ENCODE results near the gene TSPAN11. TPM values are rescaled to one million over a fixed set of nuclear protein-coding genes. Genes with fewer than 3 reads are reported as not detected.

Gene TSPAN11
- total and polyA plus RNA-seq, 2 experiments from 2014 or later, result 0.51 to 1.9 TPM

GRCh38 chr12:30927222-30927611 lies 669 bp downstream of the TSPAN11 start:
- no peak for TF ChIP-seq EZH2phosphoT487 (IDR thresholded peaks at IDR 0.05; ENCODE audit: insufficient read depth, low read depth)
- no peak for TF ChIP-seq EZH2 (IDR thresholded peaks at IDR 0.05; ENCODE audit: insufficient read depth, poor library complexity, severe bottlenecking)
- Histone ChIP-seq H3K9me2 (ENCODE audit: insufficient read depth) (no peaks in the 10 kb centered on the region), H3K9ac (peak overlapping the region; percentile 60; the same call in 1 of the 2 replicates), H3K4me1 (ENCODE audit: insufficient read depth) (no peaks in the 10 kb centered on the region), H3F3A (ENCODE audit: insufficient read depth) (no peaks in the 10 kb centered on the region), H3K79me2 (ENCODE audit: insufficient read depth) (no peaks in the 10 kb centered on the region), H3K27ac (no peak overlapping the region), H3K36me3 (ENCODE audit: low read depth) (no peaks in the 10 kb centered on the region), H3K9me3 (ENCODE audit: low read depth) (no peaks in the 10 kb centered on the region), H3K4me2 (ENCODE audit: unreplicated experiment) (peak overlapping the region; percentile 82), H3K4me3 (no peak overlapping the region), H4K20me1 (ENCODE audit: insufficient read depth) (no peaks in the 10 kb centered on the region), H2AFZ (peak overlapping the region; percentile 84), H3K27me3 (replicated peaks; ENCODE audit: insufficient read depth) (no peaks in the 10 kb centered on the region)
- 82 to 84% methylated on average over 7 of the region's 7 CpGs for WGBS, 2 experiments (ENCODE audit: low coverage in 1 of 2, low lambda C conversion rate in 2 of 2, missing lambda C conversion rate in 2 of 2)
- in situ Hi-C loops (cut with MboI), result no loop called here
- DNase-seq, result peak; percentile 8

GRCh38 chr12:30928356-30929244 lies 2.1 kb downstream of the TSPAN11 start:
- TF ChIP-seq EZH2 (IDR thresholded peaks at IDR 0.05; ENCODE audit: insufficient read depth, poor library complexity, severe bottlenecking), result no peak
- no peak for TF ChIP-seq EZH2phosphoT487 (IDR thresholded peaks at IDR 0.05; ENCODE audit: insufficient read depth, low read depth)
- Histone ChIP-seq H2AFZ (no peak overlapping the region), H3K9me2 (ENCODE audit: insufficient read depth) (no peaks in the 10 kb centered on the region), H3K36me3 (ENCODE audit: low read depth) (no peaks in the 10 kb centered on the region), H3K4me1 (ENCODE audit: insufficient read depth) (no peaks in the 10 kb centered on the region), H3K27me3 (replicated peaks; ENCODE audit: insufficient read depth) (no peaks in the 10 kb centered on the region), H4K20me1 (ENCODE audit: insufficient read depth) (no peaks in the 10 kb centered on the region), H3K4me2 (ENCODE audit: unreplicated experiment) (no peak overlapping the region), H3K9me3 (ENCODE audit: low read depth) (no peaks in the 10 kb centered on the region), H3K4me3 (no peak overlapping the region), H3K27ac (no peak overlapping the region), H3F3A (ENCODE audit: insufficient read depth) (no peaks in the 10 kb centered on the region), H3K79me2 (ENCODE audit: insufficient read depth) (no peaks in the 10 kb centered on the region), H3K9ac (no peak overlapping the region)
- in situ Hi-C loops (cut with MboI), result no loop called here
- 80 to 81% methylated on average over 12 of the region's 12 CpGs for WGBS, 2 experiments (ENCODE audit: low coverage in 1 of 2, low lambda C conversion rate in 2 of 2, missing lambda C conversion rate in 2 of 2)
- DNase-seq, result no peak

- 64 to 73% methylated on average over 7 of the region's 7 CpGs for WGBS, 2 experiments (ENCODE audit: low coverage in 1 of 2, low lambda C conversion rate in 2 of 2, missing lambda C conversion rate in 2 of 2)
- DNase-seq, result no peak
- Histone ChIP-seq H3K4me1 (ENCODE audit: insufficient read depth) (no peaks in the 10 kb centered on the region), H3K9ac (no peak overlapping the region), H3K4me2 (ENCODE audit: unreplicated experiment) (no peak overlapping the region), H3K27me3 (replicated peaks; ENCODE audit: insufficient read depth) (no peaks in the 10 kb centered on the region), H2AFZ (no peak overlapping the region), H3K79me2 (ENCODE audit: insufficient read depth) (no peaks in the 10 kb centered on the region), H3K4me3 (no peak overlapping the region), H3K9me3 (ENCODE audit: low read depth) (no peaks in the 10 kb centered on the region), H3K27ac (no peak overlapping the region), H3K36me3 (ENCODE audit: low read depth) (no peaks in the 10 kb centered on the region), H3K9me2 (ENCODE audit: insufficient read depth) (no peaks in the 10 kb centered on the region), H3F3A (ENCODE audit: insufficient read depth) (no peaks in the 10 kb centered on the region), H4K20me1 (ENCODE audit: insufficient read depth) (no peaks in the 10 kb centered on the region)
- TF ChIP-seq EZH2 (IDR thresholded peaks at IDR 0.05; ENCODE audit: insufficient read depth, poor library complexity, severe bottlenecking) (no peak), EZH2phosphoT487 (IDR thresholded peaks at IDR 0.05; ENCODE audit: insufficient read depth, low read depth) (no peak)
- in situ Hi-C loops (cut with MboI), result no loop called here
Observed at GRCh38 chr12:30930238-30930637, 3.7 kb downstream of the TSPAN11 start.

- Histone ChIP-seq H3K27me3 (replicated peaks; ENCODE audit: insufficient read depth) (no peaks in the 10 kb centered on the region), H3K9me2 (ENCODE audit: insufficient read depth) (no peaks in the 10 kb centered on the region), H3K36me3 (ENCODE audit: low read depth) (no peaks in the 10 kb centered on the region), H3K4me2 (ENCODE audit: unreplicated experiment) (no peak overlapping the region), H3K4me3 (no peak overlapping the region), H2AFZ (no peak overlapping the region), H3K27ac (no peak overlapping the region), H3F3A (ENCODE audit: insufficient read depth) (no peaks in the 10 kb centered on the region), H3K4me1 (ENCODE audit: insufficient read depth) (no peaks in the 10 kb centered on the region), H4K20me1 (ENCODE audit: insufficient read depth) (no peaks in the 10 kb centered on the region), H3K9me3 (ENCODE audit: low read depth) (no peaks in the 10 kb centered on the region), H3K79me2 (ENCODE audit: insufficient read depth) (no peaks in the 10 kb centered on the region), H3K9ac (no peak overlapping the region)
- WGBS, 2 experiments (ENCODE audit: low coverage in 1 of 2, low lambda C conversion rate in 2 of 2, missing lambda C conversion rate in 2 of 2), result 68 to 76% methylated on average over 5 of the region's 5 CpGs
- TF ChIP-seq EZH2 (IDR thresholded peaks at IDR 0.05; ENCODE audit: insufficient read depth, poor library complexity, severe bottlenecking), result no peak
- no peak for TF ChIP-seq EZH2phosphoT487 (IDR thresholded peaks at IDR 0.05; ENCODE audit: insufficient read depth, low read depth)
- in situ Hi-C loops (cut with MboI), result no loop called here
- no peak for DNase-seq
Observed at GRCh38 chr12:30930641-30931040, 4.1 kb downstream of the TSPAN11 start.
